Measurements from ENCODE around the gene CPA2. TPM values are rescaled to one million over a fixed set of nuclear protein-coding genes. Genes with fewer than 3 reads are reported as not detected.

Gene CPA2
- total RNA-seq, 1 experiment from 2014 or later, result 0.90 TPM

- TF ChIP-seq AFF4 (CRISPR knock-in tag; IDR thresholded peaks at IDR 0.05; ENCODE audit: borderline replicate concordance) (no peak), FOXP4 (CRISPR knock-in tag; IDR thresholded peaks at IDR 0.05) (no peak), GTF2I (CRISPR knock-in tag; conservative IDR thresholded peaks at IDR 0.05) (no peak), TEAD1 (CRISPR knock-in tag; IDR thresholded peaks at IDR 0.05) (no peak), ZNF232 (CRISPR knock-in tag; IDR thresholded peaks at IDR 0.05) (no peak), FOXK1 (CRISPR knock-in tag; IDR thresholded peaks at IDR 0.05) (no peak), GRHL2 (CRISPR knock-in tag; IDR thresholded peaks at IDR 0.05; ENCODE audit: insufficient replicate concordance, severe bottlenecking) (no peak)
These were observed 26.1 kb downstream of the CPA2 start, which contains the start of gene CPA4 (continued) for GRCh38 chr7:130292682-130293257.

GRCh38 chr7:130293521-130293920 is 26.9 kb downstream of the CPA2 start:
- no peaks in the 10 kb centered on the region for H3K36me3 Mint-ChIP-seq
- H3K9me3 Mint-ChIP-seq, result no peaks in the 10 kb centered on the region
- 0 out of 2 replicates have a peak, but pooled peaks cover 3% of the 10 kb centered on the region for H3K4me1 Mint-ChIP-seq
- no peak overlapping the region for H3K27ac Mint-ChIP-seq
- DNase-seq (ENCODE audit: low spot score) (no peak), ATAC-seq (no peak)
- ChIA-PET CTCF (interaction anchor here (0.7 to 1.6 kb wide), 3 partner anchors 16 to 88 kb away, joined by 3 to 4 read pairs (median 3); no protein-coding TSS in a partner anchor), POLR2A (no interaction called here)
- no peaks in the 10 kb centered on the region; the same call in 1 of the 2 replicates for H3K27me3 Mint-ChIP-seq (ENCODE audit: low read depth)
- no peak overlapping the region for H3K4me3 Mint-ChIP-seq
- TF ChIP-seq TEAD1 (CRISPR knock-in tag; IDR thresholded peaks at IDR 0.05) (no peak), SP1 (CRISPR knock-in tag; conservative IDR thresholded peaks at IDR 0.05) (no peak), NFATC4 (CRISPR knock-in tag; IDR thresholded peaks at IDR 0.05) (no peak), ZNF425 (CRISPR knock-in tag; conservative IDR thresholded peaks at IDR 0.05) (no peak), ZNF138 (CRISPR knock-in tag; conservative IDR thresholded peaks at IDR 0.05) (no peak), E2F1 (CRISPR knock-in tag; IDR thresholded peaks at IDR 0.05) (no peak), AFF4 (CRISPR knock-in tag; IDR thresholded peaks at IDR 0.05; ENCODE audit: borderline replicate concordance) (no peak), ERG (CRISPR knock-in tag; IDR thresholded peaks at IDR 0.05) (no peak), CDX4 (CRISPR knock-in tag; IDR thresholded peaks at IDR 0.05; ENCODE audit: borderline replicate concordance) (no peak)
